HCT116 (cell line): ENCODE results near the gene PTPRA. TPM values are rescaled to one million over a fixed set of nuclear protein-coding genes. Genes with fewer than 3 reads are reported as not detected.

Experiments
- ATAC-seq: fragments of 200-7000 bp; cut with Tn5 transposase; 2 replicates; pipeline ENCODE4 v1.9.1; 2020; ENCODE audit warnings: mild to moderate bottlenecking, moderate library complexity
- BruUV-seq: library from RNA; stranded (reverse); fragments of 400-500 nt; replicated peaks from 2 replicates; lab custom pipeline; 2021; lab: Mats Ljungman, UMichigan
- CTCF ChIA-PET: fragments of 300-600 bp; sonication (Branson Sonifier 250); formaldehyde crosslinking; loops from one replicate; lab custom pipeline; 2021; ENCODE audit warnings: antibody characterized with exemption; lab: Charles Lee
- POLR2A ChIA-PET: fragments of 300-600, 350-600 bp; sonication (Branson Sonifier 250); formaldehyde crosslinking; loops from one replicate; lab custom pipeline; 2021; ENCODE audit warnings: antibody characterized with exemption; lab: Charles Lee
- RAD21 ChIA-PET, 2 experiments: fragments of 300-600 bp; sonication (Branson Sonifier 250); formaldehyde crosslinking; loops; one replicate each; lab custom pipeline; 2023; ENCODE audit warnings: low total read pairs in 2 of 2; ENCODE audit not compliant: uncharacterized antibody in 2 of 2, unreplicated experiment in 2 of 2, low non-redundant PET in 1 of 2; lab: Charles Lee
- DNase-seq: peaks from one replicate; pipeline ENCODE4 v3.0.0-alpha.2; 2010; ENCODE audit warnings: low read depth, low spot score
- H2AFZ ChIP-seq: fragments of 200-600 bp; shearing (Covaris generic), sonication (generic); 2 replicates; pipeline ENCODE4 v1.6.1; 2017; ENCODE audit warnings: low read depth, mixed run types, mixed read lengths, antibody characterized with exemption, low read length; ENCODE audit not compliant: poor library complexity, severe bottlenecking
- H3K27ac ChIP-seq: 2 replicates; pipeline ENCODE4 v1.5.1; 2012; ENCODE audit warnings: low read depth, low read length
- H3K27me3 ChIP-seq: fragments of 200-600 bp; sonication (generic); 2 replicates; pipeline ENCODE4 v1.6.1; 2016; ENCODE audit warnings: mixed run types, low read length, mixed read lengths; ENCODE audit not compliant: insufficient read depth
- H3K36me3 ChIP-seq, 2 experiments: fragments of 200-500 bp in 1 of 2; fragments of 200-600 bp in 1 of 2; sonication (Bioruptor generic) in 1 of 2; sonication (generic) in 1 of 2; 2 replicates each; pipeline versions ENCODE4 v1.5.1 to v1.6.1; 2014 to 2016; ENCODE audit warnings: low read length in 2 of 2, inconsistent platforms in 1 of 2, mixed read lengths in 1 of 2, mixed run types in 1 of 2; ENCODE audit not compliant: insufficient read depth in 2 of 2, control insufficient read depth in 1 of 2
- H3K4me1 ChIP-seq, 2 experiments: fragments of 200-600 bp in 1 of 2; sonication (generic) in 1 of 2; 2 replicates each; pipeline versions ENCODE4 v1.5.1 to v1.6.1; 2012 to 2017; ENCODE audit warnings: low read length in 2 of 2, inconsistent platforms in 1 of 2, mild to moderate bottlenecking in 1 of 2, mixed read lengths in 1 of 2, mixed run types in 1 of 2, moderate library complexity in 1 of 2; ENCODE audit not compliant: insufficient read depth in 2 of 2, control insufficient read depth in 1 of 2
- H3K4me2 ChIP-seq: fragments of 200-600 bp; sonication (generic); 2 replicates; pipeline ENCODE4 v1.6.1; 2017; ENCODE audit warnings: mixed run types, low read length, mixed read lengths
- H3K4me3 ChIP-seq, 2 experiments: fragments of 200-600 bp in 1 of 2; sonication (generic) in 1 of 2; replicated peaks in 1 of 2; 2 replicates each; pipeline ENCODE4 v1.5.1; 2011 to 2016; ENCODE audit warnings: low read length in 2 of 2, control low read depth in 1 of 2, low read depth in 1 of 2, mild to moderate bottlenecking in 1 of 2, mixed read lengths in 1 of 2, mixed run types in 1 of 2
- H3K79me2 ChIP-seq: fragments of 200-600 bp; sonication (generic); 2 replicates; pipeline ENCODE4 v1.6.1; 2017; ENCODE audit warnings: mild to moderate bottlenecking, mixed run types, low read length, moderate library complexity, mixed read lengths; ENCODE audit not compliant: insufficient read depth
- H3K9ac ChIP-seq: fragments of 200-600 bp; sonication (generic); 2 replicates; pipeline ENCODE4 v1.6.1; 2016; ENCODE audit warnings: low read length, mixed read lengths
- H3K9me2 ChIP-seq: fragments of 200-600 bp; sonication (generic), shearing (Covaris generic); 2 replicates; pipeline ENCODE4 v1.6.1; 2017; ENCODE audit warnings: mixed run types, mild to moderate bottlenecking, moderate library complexity; ENCODE audit not compliant: insufficient read depth
- H3K9me3 ChIP-seq, 2 experiments: fragments of 200-500 bp in 1 of 2; fragments of 200-600 bp in 1 of 2; sonication (Bioruptor generic) in 1 of 2; sonication (generic) in 1 of 2; 2 replicates each; pipeline ENCODE4 v1.6.1; 2014 to 2017; ENCODE audit warnings: low read length in 2 of 2, mixed read lengths in 2 of 2, inconsistent platforms in 1 of 2, low read depth in 1 of 2, mild to moderate bottlenecking in 1 of 2, mixed run types in 1 of 2, moderate library complexity in 1 of 2; ENCODE audit not compliant: control insufficient read depth in 1 of 2, insufficient read depth in 1 of 2
- H4K20me1 ChIP-seq: fragments of 200-600 bp; sonication (generic), shearing (Covaris generic); 2 replicates; pipeline ENCODE4 v1.6.1; 2017; ENCODE audit warnings: mixed run types, mild to moderate bottlenecking, moderate library complexity; ENCODE audit not compliant: insufficient read depth
- CBX3 ChIP-seq: IDR thresholded peaks from 2 replicates; pipeline ENCODE4 v1.6.1; 2012; ENCODE audit warnings: low read depth
- CEBPB ChIP-seq: IDR thresholded peaks from 2 replicates; pipeline ENCODE4 v1.6.1; 2012; ENCODE audit warnings: low read depth
- EZH2 ChIP-seq: fragments of 200-600 bp; sonication (generic); IDR thresholded peaks from 2 replicates; pipeline ENCODE4 v1.6.1; 2017; ENCODE audit warnings: antibody characterized with exemption, mixed run types
- EZH2phosphoT487 ChIP-seq: fragments of 200-600 bp; IDR thresholded peaks from 2 replicates; pipeline ENCODE4 v1.6.1; 2018; ENCODE audit warnings: antibody characterized with exemption, borderline replicate concordance
- POLR2AphosphoS5 ChIP-seq: IDR thresholded peaks from 2 replicates; pipeline ENCODE4 v1.6.1; 2011; ENCODE audit warnings: mild to moderate bottlenecking, low read depth, low read length, moderate library complexity
- SIN3A ChIP-seq: IDR thresholded peaks from 2 replicates; pipeline ENCODE4 v1.6.1; 2012; ENCODE audit warnings: low read depth
- SP1 ChIP-seq: IDR thresholded peaks from 2 replicates; pipeline ENCODE4 v1.6.1; 2012; ENCODE audit warnings: low read depth
- TCF7L2 ChIP-seq: IDR thresholded peaks from 2 replicates; pipeline ENCODE4 v1.7.0; 2011; ENCODE audit warnings: borderline replicate concordance, inconsistent platforms; ENCODE audit not compliant: insufficient read depth, insufficient read length; ENCODE audit errors: extremely low read depth
- YY1 ChIP-seq: IDR thresholded peaks from 2 replicates; pipeline ENCODE4 v1.6.1; 2011; ENCODE audit warnings: low read length, low read depth, moderate library complexity, mild to moderate bottlenecking; ENCODE audit not compliant: insufficient replicate concordance; ENCODE audit errors: extremely low read depth
- ZFX ChIP-seq: fragments of 450-650 bp; IDR thresholded peaks from 2 replicates; pipeline ENCODE4 v1.6.1; 2017
- intact Hi-C: fragments of 100-400 bp; cut with micrococcal nuclease; formaldehyde crosslinking; loops from 2 replicates; pipeline ENCODE4 v1.10.0; 2022
- total RNA-seq: library from RNA; stranded (reverse); gene quantifications from one replicate; pipeline ENCODE4 v1.2.1, GENCODE V29; 2021; ENCODE audit not compliant: unreplicated experiment
- TF ChIP-seq, protein P1 (sequence below), 3 experiments: fragments of 200-600 bp in 1 of 3; sonication (generic) in 1 of 3; IDR thresholded peaks in 2 of 3; conservative IDR thresholded peaks in 1 of 3; 2 replicates each; pipeline ENCODE4 v1.5.1; 2012 to 2017; ENCODE audit warnings: low read depth in 2 of 3, low read length in 2 of 3, antibody characterized with exemption in 1 of 3, borderline replicate concordance in 1 of 3, control low read depth in 1 of 3, mild to moderate bottlenecking in 1 of 3, mixed read lengths in 1 of 3, mixed run types in 1 of 3, moderate library complexity in 1 of 3; ENCODE audit not compliant: insufficient read depth in 1 of 3
- TF ChIP-seq, protein P2 (sequence below): IDR thresholded peaks from 2 replicates; pipeline ENCODE4 v1.6.1; 2012

PTPRA gene
- total RNA-seq, 1 experiment from 2014 or later = 44.6 TPM

GRCh38 chr20:2845607-2846006, 27.7 kb upstream of the PTPRA start:
- H3K4me2 ChIP-seq = no peak overlapping the region
- no peak overlapping the region for H3K27ac ChIP-seq
- no peak overlapping the region for H3K4me3 ChIP-seq
- no peaks in the 10 kb centered on the region for H3K27me3 ChIP-seq
- no peaks in the 10 kb centered on the region for H3K36me3 ChIP-seq
- H3K9me3 ChIP-seq = no peaks in the 10 kb centered on the region
- TF ChIP-seq, protein P1, sequence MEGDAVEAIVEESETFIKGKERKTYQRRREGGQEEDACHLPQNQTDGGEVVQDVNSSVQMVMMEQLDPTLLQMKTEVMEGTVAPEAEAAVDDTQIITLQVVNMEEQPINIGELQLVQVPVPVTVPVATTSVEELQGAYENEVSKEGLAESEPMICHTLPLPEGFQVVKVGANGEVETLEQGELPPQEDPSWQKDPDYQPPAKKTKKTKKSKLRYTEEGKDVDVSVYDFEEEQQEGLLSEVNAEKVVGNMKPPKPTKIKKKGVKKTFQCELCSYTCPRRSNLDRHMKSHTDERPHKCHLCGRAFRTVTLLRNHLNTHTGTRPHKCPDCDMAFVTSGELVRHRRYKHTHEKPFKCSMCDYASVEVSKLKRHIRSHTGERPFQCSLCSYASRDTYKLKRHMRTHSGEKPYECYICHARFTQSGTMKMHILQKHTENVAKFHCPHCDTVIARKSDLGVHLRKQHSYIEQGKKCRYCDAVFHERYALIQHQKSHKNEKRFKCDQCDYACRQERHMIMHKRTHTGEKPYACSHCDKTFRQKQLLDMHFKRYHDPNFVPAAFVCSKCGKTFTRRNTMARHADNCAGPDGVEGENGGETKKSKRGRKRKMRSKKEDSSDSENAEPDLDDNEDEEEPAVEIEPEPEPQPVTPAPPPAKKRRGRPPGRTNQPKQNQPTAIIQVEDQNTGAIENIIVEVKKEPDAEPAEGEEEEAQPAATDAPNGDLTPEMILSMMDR (IDR thresholded peaks at IDR 0.05 in 2 of 3, conservative IDR thresholded peaks at IDR 0.05 in 1 of 3; ENCODE audit: borderline replicate concordance in 1 of 3, insufficient read depth in 1 of 3, low read depth in 2 of 3, low read length in 2 of 3) = no peak
- TF ChIP-seq TCF7L2 = no peak
- no peak for TF ChIP-seq CBX3
- no peak for TF ChIP-seq SP1
- no peak for TF ChIP-seq YY1
- no peak for TF ChIP-seq ZFX
- no peak for TF ChIP-seq EZH2
- TF ChIP-seq SIN3A = no peak
- TF ChIP-seq EZH2phosphoT487 = no peak
- no peak for TF ChIP-seq POLR2AphosphoS5
- TF ChIP-seq CEBPB = no peak
- TF ChIP-seq, protein P2, sequence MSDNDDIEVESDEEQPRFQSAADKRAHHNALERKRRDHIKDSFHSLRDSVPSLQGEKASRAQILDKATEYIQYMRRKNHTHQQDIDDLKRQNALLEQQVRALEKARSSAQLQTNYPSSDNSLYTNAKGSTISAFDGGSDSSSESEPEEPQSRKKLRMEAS = no peak
- no peak overlapping the region for H2AFZ ChIP-seq
- no peak for ATAC-seq
- peaks cover 8% of the 10 kb centered on the region in 2 experiments; a peak in 3 of 4 replicates for H3K4me1 ChIP-seq
- RAD21 ChIA-PET = no interaction called here
- H3K9ac ChIP-seq = no peak overlapping the region
- DNase-seq = no peak
- intact Hi-C loops = no loop called here
- BruUV-seq = no TSS peak
- POLR2A ChIA-PET = no interaction called here
- CTCF ChIA-PET = no interaction called here
- no peaks in the 10 kb centered on the region for H3K9me2 ChIP-seq
- H4K20me1 ChIP-seq = no peaks in the 10 kb centered on the region
- peaks cover 5% of the 10 kb centered on the region for H3K79me2 ChIP-seq
